ENCODE data around the gene CPO. TPM values are rescaled to one million over a fixed set of nuclear protein-coding genes. Genes with fewer than 3 reads are reported as not detected.

Gene CPO
- total and polyA plus RNA-seq, 9 donors = 0.13 to 0.48 (median 0.23) TPM

DNA sequence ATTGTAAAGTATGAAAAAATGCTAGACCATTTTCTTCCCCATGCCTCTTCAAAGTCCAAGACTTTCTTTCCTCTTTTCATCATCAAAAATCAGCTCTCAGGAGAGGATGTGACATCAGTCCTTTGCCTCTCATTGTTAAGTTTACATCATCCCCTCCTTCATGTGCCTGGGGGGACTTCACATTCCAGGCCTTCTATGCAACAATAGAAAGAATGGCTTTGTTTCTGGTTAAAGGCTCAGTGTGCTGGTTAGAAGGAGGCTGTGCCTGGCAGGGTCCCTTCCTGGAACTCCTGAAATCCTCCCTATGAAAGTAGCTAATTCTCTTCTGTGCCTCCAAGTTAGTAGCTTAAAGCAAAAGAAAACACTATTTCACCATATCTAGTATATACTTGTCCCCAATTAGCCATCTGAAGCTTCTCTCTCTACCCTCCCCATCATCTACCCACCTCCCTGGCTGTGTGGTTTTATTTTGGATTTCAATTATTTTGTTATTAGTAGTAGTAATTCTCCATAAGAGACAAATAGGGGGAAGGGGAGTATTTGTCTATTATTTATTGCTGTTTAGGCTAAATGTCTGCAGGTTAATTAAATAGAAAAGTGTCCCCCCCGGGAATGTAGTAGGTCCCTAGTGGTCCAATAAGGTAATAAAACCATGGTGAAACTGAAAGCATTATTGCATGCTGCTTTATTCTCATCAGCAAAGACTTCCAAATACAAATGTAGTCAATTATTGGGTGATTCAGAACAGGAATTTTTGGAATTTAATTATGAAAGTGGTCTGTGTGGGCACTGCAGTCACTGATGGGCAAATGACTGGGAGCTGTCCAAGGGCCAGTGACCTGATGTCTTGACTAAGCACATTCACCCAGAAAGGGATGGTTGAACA is 69.0 kb downstream of the CPO start:
- Histone ChIP-seq H3K36me3 (ENCODE audit: control insufficient read depth, insufficient read depth, low read length) (no peaks in the 10 kb centered on the region), H3K4me3 (ENCODE audit: low read length) (no peak overlapping the region), H3K4me1 (ENCODE audit: control insufficient read depth, insufficient read depth, low read length) (no peaks in the 10 kb centered on the region), H3K9me3 (replicated peaks; ENCODE audit: control insufficient read depth, low read depth, low read length) (no peaks in the 10 kb centered on the region), H3K27me3 (ENCODE audit: control insufficient read depth, insufficient read depth, low read length) (no peaks in the 10 kb centered on the region), H3K27ac (ENCODE audit: low read length) (no peak overlapping the region)
- no CpG with 5 or more reads among the region's 1 CpG for WGBS (ENCODE audit: insufficient coverage)
- DNase-seq = no peak

DNA sequence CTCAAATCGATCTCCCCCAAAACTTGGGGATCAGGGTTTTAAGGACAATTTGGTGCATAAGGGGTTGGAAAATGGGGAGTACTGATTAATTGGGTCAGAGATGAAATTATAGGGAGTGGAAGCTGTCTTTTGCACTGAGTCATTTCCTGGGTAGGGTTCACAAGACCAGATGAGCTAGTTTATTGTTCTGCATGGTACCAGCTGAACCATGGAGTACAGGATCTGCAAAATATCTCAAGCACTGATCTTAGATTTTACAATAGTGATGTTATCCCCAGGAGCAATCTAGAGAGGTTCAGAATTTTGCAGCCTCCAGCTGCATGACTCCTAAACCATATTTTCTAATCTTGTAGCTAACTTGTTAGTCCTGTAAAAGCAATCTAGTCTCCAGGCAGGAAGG is 73.1 kb downstream of the CPO start:
- Histone ChIP-seq H3K27ac (ENCODE audit: low read length) (no peak overlapping the region), H3K27me3 (ENCODE audit: control insufficient read depth, insufficient read depth, low read length) (no peaks in the 10 kb centered on the region), H3K36me3 (ENCODE audit: control insufficient read depth, insufficient read depth, low read length) (no peaks in the 10 kb centered on the region), H3K4me1 (ENCODE audit: control insufficient read depth, insufficient read depth, low read length) (no peaks in the 10 kb centered on the region), H3K4me3 (ENCODE audit: low read length) (no peak overlapping the region), H3K9me3 (replicated peaks; ENCODE audit: control insufficient read depth, low read depth, low read length) (no peaks in the 10 kb centered on the region)
- DNase-seq = no peak
- WGBS (ENCODE audit: insufficient coverage) = no CpG with 5 or more reads among the region's 1 CpG

DNA sequence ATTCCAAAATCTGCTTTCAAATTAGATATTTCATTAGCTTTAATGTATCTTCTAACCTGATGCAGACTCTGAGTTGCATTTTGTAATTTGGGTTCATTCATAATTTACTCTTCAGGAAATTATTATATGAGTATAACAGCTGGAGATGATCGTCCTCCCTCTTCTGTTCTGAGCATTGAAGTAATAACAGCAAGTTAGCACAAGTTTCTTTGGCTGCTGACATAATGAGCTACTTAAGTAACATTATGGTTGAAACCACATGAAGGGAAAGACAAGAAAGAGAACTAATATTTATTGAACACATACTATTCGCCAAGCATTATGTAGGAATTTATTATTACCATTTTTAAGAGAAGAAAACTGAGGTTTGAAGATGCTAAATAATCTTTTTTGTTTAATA is 75.1 kb downstream of the CPO start:
- H3K36me3 ChIP-seq (ENCODE audit: control insufficient read depth, insufficient read depth, low read length) = no peaks in the 10 kb centered on the region
- no peaks in the 10 kb centered on the region for H3K9me3 ChIP-seq (replicated peaks; ENCODE audit: control insufficient read depth, low read depth, low read length)
- no peak for DNase-seq
- no peak overlapping the region for H3K27ac ChIP-seq (ENCODE audit: low read length)
- no peak overlapping the region for H3K4me3 ChIP-seq (ENCODE audit: low read length)
- no CpG with 5 or more reads among the region's 2 CpGs for WGBS (ENCODE audit: insufficient coverage)
- H3K4me1 ChIP-seq (ENCODE audit: control insufficient read depth, insufficient read depth, low read length) = no peaks in the 10 kb centered on the region
- H3K27me3 ChIP-seq (ENCODE audit: control insufficient read depth, insufficient read depth, low read length) = no peaks in the 10 kb centered on the region

DNA sequence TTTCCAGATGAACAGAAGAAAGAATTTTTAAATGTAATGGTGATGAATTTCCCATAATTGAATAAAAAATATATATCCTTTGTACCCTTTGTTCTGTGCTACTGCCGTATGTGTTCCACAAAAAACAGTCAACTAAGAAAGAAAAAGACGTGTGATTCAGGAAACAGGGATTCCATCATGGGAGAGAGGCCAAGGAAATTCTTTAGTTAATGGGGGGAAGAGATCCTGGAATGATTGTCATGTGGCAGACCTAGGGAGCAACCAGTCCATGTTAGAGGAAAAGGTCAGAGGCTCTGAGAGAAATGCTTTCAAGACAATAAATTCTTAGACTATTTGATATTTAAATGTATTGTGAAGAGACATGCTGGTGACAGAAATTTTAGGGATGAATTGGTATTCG is 76.6 kb downstream of the CPO start:
- Histone ChIP-seq H3K9me3 (replicated peaks; ENCODE audit: control insufficient read depth, low read depth, low read length) (no peaks in the 10 kb centered on the region), H3K27me3 (ENCODE audit: control insufficient read depth, insufficient read depth, low read length) (no peaks in the 10 kb centered on the region), H3K27ac (ENCODE audit: low read length) (no peak overlapping the region), H3K36me3 (ENCODE audit: control insufficient read depth, insufficient read depth, low read length) (no peaks in the 10 kb centered on the region), H3K4me3 (ENCODE audit: low read length) (no peak overlapping the region), H3K4me1 (ENCODE audit: control insufficient read depth, insufficient read depth, low read length) (no peaks in the 10 kb centered on the region)
- no peak for DNase-seq
- WGBS (ENCODE audit: insufficient coverage) = 20% methylated on average over 1 of the region's 3 CpGs

Other genes starting within 250 kb of the CPO start
- gene DYTN, start 221.1 kb upstream of the CPO start, total RNA-seq = not detected
- gene DYTN, start 221.1 kb upstream of the CPO start, polyA plus RNA-seq (ENCODE audit: insufficient read depth in 1 of 8, insufficient read length in 8 of 8, low replicate concordance in 1 of 8) = not detected
- 0.40 TPM for gene MDH1B, start 174.2 kb upstream of the CPO start, total RNA-seq
- under 1 TPM; 0.23 to 0.69 (median 0.43) TPM for gene MDH1B, start 174.2 kb upstream of the CPO start, polyA plus RNA-seq (ENCODE audit: insufficient read depth in 1 of 8, insufficient read length in 8 of 8, low replicate concordance in 1 of 8)
- gene FASTKD2, start 173.9 kb upstream of the CPO start, total RNA-seq = 32.1 TPM
- 10 to 100 TPM; 17.3 to 25.7 (median 22.2) TPM for gene FASTKD2, start 173.9 kb upstream of the CPO start, polyA plus RNA-seq (ENCODE audit: insufficient read depth in 1 of 8, insufficient read length in 8 of 8, low replicate concordance in 1 of 8)
- gene KLF7, start 226.4 kb downstream of the CPO start, total RNA-seq = 9.6 TPM
- 10 to 100 TPM in 7 of 8 donors, 1 to 10 TPM in 1; 8.7 to 20.5 (median 15.7) TPM for gene KLF7, start 226.4 kb downstream of the CPO start, polyA plus RNA-seq (ENCODE audit: insufficient read depth in 1 of 8, insufficient read length in 8 of 8, low replicate concordance in 1 of 8)